Choroid plexus epithelial cell (primary cell): ENCODE data around the gene PTPN2.

Experiments used
- DNase-seq: peaks from one replicate; pipeline ENCODE4 v3.0.0-alpha.2; 2010; ENCODE audit warnings: low read depth
- H3K4me3 ChIP-seq: 2 replicates; pipeline ENCODE4 v1.5.1; 2011; ENCODE audit warnings: low read depth, mild to moderate bottlenecking, control low read depth, low read length, moderate library complexity
- CTCF ChIP-seq: conservative IDR thresholded peaks from 2 replicates; pipeline ENCODE4 v1.5.1; 2011; ENCODE audit warnings: low read depth, mild to moderate bottlenecking, control low read depth, inconsistent platforms, low read length, moderate library complexity

The PTPN2 gene

DNA sequence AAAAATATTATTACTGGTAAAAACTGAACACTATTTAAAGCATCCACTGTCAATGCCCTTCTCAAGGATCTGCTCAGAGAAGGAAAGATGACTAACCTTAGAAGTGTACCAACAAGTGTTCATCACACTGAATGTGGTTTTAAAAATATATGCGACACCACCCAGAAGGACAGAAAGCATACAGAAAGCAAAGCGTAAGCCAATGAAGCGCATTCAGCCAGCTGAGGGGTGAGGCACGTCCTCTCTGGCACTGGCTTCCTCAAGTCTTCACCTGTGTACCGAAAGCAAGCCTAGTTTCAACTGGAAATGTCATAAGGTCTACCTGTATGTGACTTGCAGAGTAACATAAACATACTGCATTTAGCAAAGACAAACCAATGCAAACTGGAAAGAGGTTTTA, 92.4 kb downstream of the PTPN2 start:
- no peak for DNase-seq
- no peak overlapping the region for H3K4me3 ChIP-seq
- TF ChIP-seq CTCF: no peak

- H3K4me3 ChIP-seq: no peak overlapping the region
- no peak for TF ChIP-seq CTCF
- no peak for DNase-seq
These were observed 97.4 kb downstream of the PTPN2 start for GRCh38 chr18:12786669-12787068.

GRCh38 chr18:12783524-12783923, 100.5 kb downstream of the PTPN2 start:
- no peak overlapping the region for H3K4me3 ChIP-seq
- TF ChIP-seq CTCF: no peak
- no peak for DNase-seq

GRCh38 chr18:12782521-12782920, 101.5 kb downstream of the PTPN2 start:
- no peak overlapping the region for H3K4me3 ChIP-seq
- no peak for TF ChIP-seq CTCF
- DNase-seq: no peak

GRCh38 chr18:12779456-12779855, 104.6 kb downstream of the PTPN2 start:
- DNase-seq: no peak
- TF ChIP-seq CTCF: no peak
- no peak overlapping the region for H3K4me3 ChIP-seq

DNA sequence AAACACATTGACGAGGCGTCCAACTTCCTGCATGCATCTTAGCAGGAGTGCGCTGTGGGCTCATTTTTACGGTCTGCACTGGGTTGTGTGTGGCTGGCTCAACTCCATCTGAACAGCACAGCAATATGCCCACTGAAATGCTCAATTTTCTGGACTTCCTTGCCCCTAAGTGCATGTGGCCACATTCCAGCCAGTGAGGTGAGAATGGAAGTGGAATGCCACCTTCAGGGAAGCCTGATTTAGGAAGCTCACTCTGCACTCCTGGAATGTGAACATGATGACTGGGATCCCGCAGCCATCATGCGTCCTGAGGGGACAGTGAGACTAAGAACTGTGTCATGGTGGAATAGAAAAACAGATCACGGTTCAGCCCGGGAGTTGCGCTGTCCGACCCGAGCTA, 105.0 kb downstream of the PTPN2 start:
- DNase-seq: no peak
- no peak overlapping the region for H3K4me3 ChIP-seq
- no peak for TF ChIP-seq CTCF

GRCh38 chr18:12777500-12777944, 106.5 kb downstream of the PTPN2 start:
- H3K4me3 ChIP-seq: peak overlapping the region; percentile 39
- DNase-seq: no peak
- no peak for TF ChIP-seq CTCF
